Retinal pigment epithelial cell (primary cell): ENCODE data around the gene IGSF8.
"Not testable (repeated sequence)": the region's sequence is repeated elsewhere in the genome, so short reads cannot be mapped to it uniquely, and the experiment has no call there.

Source experiments
- DNase-seq: peaks from one replicate; pipeline ENCODE4 v3.0.0-alpha.2; 2010; ENCODE audit warnings: low read depth
- H3K4me3 ChIP-seq: 2 replicates; pipeline ENCODE4 v1.5.1; 2011; ENCODE audit warnings: mild to moderate bottlenecking, low read length, control low read depth, moderate library complexity
- TF ChIP-seq, protein P1 (sequence below): conservative IDR thresholded peaks from 2 replicates; pipeline ENCODE4 v1.5.1; 2011; ENCODE audit warnings: low read depth, low read length, control low read depth, inconsistent platforms

The IGSF8 gene

GRCh38 chr1:160114085-160114484 is 15.7 kb upstream of the IGSF8 start:
- no peak overlapping the region for H3K4me3 ChIP-seq
- TF ChIP-seq, protein P1, sequence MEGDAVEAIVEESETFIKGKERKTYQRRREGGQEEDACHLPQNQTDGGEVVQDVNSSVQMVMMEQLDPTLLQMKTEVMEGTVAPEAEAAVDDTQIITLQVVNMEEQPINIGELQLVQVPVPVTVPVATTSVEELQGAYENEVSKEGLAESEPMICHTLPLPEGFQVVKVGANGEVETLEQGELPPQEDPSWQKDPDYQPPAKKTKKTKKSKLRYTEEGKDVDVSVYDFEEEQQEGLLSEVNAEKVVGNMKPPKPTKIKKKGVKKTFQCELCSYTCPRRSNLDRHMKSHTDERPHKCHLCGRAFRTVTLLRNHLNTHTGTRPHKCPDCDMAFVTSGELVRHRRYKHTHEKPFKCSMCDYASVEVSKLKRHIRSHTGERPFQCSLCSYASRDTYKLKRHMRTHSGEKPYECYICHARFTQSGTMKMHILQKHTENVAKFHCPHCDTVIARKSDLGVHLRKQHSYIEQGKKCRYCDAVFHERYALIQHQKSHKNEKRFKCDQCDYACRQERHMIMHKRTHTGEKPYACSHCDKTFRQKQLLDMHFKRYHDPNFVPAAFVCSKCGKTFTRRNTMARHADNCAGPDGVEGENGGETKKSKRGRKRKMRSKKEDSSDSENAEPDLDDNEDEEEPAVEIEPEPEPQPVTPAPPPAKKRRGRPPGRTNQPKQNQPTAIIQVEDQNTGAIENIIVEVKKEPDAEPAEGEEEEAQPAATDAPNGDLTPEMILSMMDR = no peak
- DNase-seq = no peak

- no peak for DNase-seq
- H3K4me3 ChIP-seq = no peak overlapping the region
- TF ChIP-seq, protein P1 = no peak
These were observed 15.0 kb upstream of the IGSF8 start for GRCh38 chr1:160113407-160113806.

- TF ChIP-seq, protein P1 = no peak
- no peak for DNase-seq
- H3K4me3 ChIP-seq = no peak overlapping the region
These were observed 13.9 kb upstream of the IGSF8 start for GRCh38 chr1:160112357-160112756.

- not testable (repeated sequence) for DNase-seq, H3K4me3 ChIP-seq
These were observed 13.0 kb upstream of the IGSF8 start for GRCh38 chr1:160111462-160111861.

- TF ChIP-seq, protein P1 = no peak
- no peak overlapping the region for H3K4me3 ChIP-seq
These were observed 11.3 kb upstream of the IGSF8 start for GRCh38 chr1:160109686-160110085.

DNA sequence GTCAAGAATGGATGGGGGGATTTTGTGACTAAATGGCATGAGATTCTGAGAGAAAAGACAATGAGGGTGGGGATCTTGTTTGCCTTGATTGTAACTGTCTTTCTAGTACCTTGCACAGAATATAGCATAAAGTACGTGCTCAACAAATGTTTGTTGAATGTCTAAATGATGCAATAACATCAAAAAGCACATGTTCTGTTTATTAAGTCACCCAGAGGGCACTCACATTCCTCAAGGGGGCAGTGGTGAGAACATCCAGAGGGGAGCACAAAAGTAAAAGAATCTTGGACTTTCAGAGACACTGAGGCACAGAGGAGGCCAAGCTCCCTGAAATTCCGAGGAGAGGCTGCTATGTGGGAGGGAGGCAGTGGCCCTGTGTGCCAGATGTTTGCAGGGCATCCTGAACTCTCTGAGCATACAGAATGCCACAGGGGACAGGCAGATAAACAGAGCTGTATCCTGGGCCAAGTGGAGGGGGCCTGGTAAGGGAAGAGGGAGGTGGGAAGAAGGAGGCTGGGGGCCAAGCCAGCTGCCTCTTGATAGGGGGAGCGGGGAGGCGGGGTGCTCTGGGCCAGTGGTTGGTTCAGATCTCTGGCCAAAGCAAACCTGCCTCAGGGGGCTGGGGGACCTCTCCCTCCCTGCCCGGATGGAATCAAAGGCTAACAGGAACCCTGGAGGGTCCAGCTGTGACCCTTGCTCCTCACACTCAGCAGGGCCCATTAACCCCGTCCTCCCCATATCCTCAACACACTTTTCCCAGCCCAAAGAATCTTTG is 10.7 kb upstream of the IGSF8 start:
- DNase-seq = no peak

More at GRCh38 chr1:160109686-160110085, 11.3 kb upstream of the IGSF8 start:
- no peak for DNase-seq

GRCh38 chr1:160107512-160107911 is 9.1 kb upstream of the IGSF8 start:
- H3K4me3 ChIP-seq = no peak overlapping the region
- no peak for DNase-seq
- TF ChIP-seq, protein P1 = no peak

More for the DNA sequence above, 10.7 kb upstream of the IGSF8 start:
- H3K4me3 ChIP-seq = no peak overlapping the region
- TF ChIP-seq, protein P1 = peak; percentile 68
